GM10248 (cell line): ENCODE data around the gene SEMA4F.

Source experiments
- CTCF ChIA-PET: fragments of 300-600 bp; sonication (Branson Sonifier 250); formaldehyde crosslinking; extraction: SDS; loops from one replicate; lab custom pipeline; 2021; ENCODE audit warnings: antibody characterized with exemption; lab: Yijun Ruan, JAX
- POLR2A ChIA-PET: fragments of 350-650 bp; sonication (Branson Sonifier 250); formaldehyde crosslinking; extraction: SDS; loops from one replicate; lab custom pipeline; 2020; ENCODE audit warnings: antibody characterized with exemption; lab: Yijun Ruan, JAX
- DNase-seq: peaks from one replicate; pipeline ENCODE4 v3.0.0; 2012; ENCODE audit errors: extremely low spot score
- TF ChIP-seq, protein P1 (sequence below): IDR thresholded peaks from 2 replicates; pipeline ENCODE4 v1.5.1; 2012; ENCODE audit warnings: mild to moderate bottlenecking, low read depth; ENCODE audit errors: extremely low read depth, missing control alignments, control extremely low read depth

Gene SEMA4F

DNA sequence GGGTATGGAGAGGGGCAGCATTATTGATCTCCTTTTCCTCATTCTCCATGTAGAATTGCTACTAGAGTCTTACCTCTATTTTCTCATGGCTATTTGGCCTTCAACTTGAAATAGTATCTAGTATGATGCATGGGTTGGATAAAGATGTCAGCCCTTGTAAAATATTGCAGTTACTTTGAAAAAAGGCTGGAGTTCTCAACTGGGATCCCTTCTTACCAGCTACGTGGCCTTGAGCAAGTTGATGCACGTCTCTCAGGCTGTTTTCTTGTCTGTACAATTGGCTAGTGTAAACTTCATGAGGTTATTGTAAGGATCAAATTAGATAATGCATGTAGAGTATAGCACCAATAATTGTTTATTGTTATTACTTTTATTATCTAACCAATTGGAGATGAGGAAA, 50.2 kb downstream of the SEMA4F start:
- TF ChIP-seq, protein P1, sequence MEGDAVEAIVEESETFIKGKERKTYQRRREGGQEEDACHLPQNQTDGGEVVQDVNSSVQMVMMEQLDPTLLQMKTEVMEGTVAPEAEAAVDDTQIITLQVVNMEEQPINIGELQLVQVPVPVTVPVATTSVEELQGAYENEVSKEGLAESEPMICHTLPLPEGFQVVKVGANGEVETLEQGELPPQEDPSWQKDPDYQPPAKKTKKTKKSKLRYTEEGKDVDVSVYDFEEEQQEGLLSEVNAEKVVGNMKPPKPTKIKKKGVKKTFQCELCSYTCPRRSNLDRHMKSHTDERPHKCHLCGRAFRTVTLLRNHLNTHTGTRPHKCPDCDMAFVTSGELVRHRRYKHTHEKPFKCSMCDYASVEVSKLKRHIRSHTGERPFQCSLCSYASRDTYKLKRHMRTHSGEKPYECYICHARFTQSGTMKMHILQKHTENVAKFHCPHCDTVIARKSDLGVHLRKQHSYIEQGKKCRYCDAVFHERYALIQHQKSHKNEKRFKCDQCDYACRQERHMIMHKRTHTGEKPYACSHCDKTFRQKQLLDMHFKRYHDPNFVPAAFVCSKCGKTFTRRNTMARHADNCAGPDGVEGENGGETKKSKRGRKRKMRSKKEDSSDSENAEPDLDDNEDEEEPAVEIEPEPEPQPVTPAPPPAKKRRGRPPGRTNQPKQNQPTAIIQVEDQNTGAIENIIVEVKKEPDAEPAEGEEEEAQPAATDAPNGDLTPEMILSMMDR = no peak
- CTCF ChIA-PET = interaction anchor here (1.1 to 3.4 kb wide), 4 partner anchors 10 to 171 kb away, joined by 5 to 31 read pairs (median 8); no protein-coding TSS in a partner anchor
- DNase-seq = no peak
- POLR2A ChIA-PET = no interaction called here

DNA sequence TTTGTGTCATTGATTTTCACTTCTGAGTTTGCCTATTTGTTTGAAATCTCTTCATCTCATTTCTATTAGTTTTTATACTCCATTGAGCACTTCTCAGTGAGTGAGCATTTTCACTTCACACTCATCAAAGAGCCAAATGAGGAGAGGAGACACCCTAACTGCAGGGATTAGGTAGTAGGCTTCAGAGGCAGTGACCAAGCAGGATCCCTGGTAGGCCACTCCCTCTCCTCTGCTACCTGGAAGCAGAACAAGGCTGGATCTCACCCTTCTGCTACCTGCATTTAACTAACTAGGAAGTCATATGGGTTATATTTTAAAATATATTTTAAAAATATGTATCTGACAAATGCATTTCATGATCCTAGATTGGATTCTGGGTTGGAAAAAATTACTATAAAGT, 52.7 kb downstream of the SEMA4F start:
- CTCF ChIA-PET = interaction anchor here (1.9 kb wide), 1 partner anchor 9 kb away, joined by 7 read pairs; no protein-coding TSS in a partner anchor
- no peak for DNase-seq
- POLR2A ChIA-PET = no interaction called here
- TF ChIP-seq, protein P1 = no peak

DNA sequence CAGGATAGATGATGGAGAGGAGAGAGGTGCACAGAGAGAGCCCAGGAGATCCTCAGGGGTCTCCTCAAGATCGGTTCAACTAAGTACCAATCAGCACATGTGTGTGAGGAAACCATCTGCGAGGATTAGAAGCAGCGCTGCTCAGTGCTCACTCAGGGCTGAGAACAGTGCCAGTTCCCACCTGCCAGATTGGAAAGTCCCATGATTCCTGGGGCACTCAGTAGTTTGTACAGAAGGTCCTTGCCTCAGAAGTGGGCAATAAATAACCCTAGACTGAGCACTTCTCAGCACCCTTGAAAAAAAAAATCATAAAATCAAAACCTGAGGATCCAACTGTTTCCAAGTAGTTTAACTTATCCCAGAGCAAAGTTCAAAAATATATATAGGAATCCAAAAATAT, 53.8 kb downstream of the SEMA4F start:
- POLR2A ChIA-PET = no interaction called here
- TF ChIP-seq, protein P1 = no peak
- no peak for DNase-seq
- CTCF ChIA-PET = no interaction called here

DNA sequence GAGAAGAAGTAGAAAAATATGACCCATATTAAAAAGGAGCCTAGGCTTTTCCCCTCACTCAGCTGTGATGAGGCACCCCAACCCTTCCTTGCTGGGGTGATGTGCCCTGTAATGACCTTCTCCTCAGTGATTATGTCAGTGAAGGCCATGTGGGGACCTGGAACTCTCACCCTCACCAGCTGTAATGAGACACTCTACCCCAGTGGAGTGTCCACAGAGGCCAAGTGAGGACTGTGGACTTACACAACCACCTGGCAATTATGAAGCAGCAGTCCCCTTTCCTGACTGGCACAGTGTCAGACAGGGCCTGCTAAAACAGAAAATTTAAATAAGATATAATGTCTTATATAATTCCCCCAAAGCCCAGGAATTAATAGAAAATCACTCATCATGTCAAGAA, 54.2 kb downstream of the SEMA4F start:
- DNase-seq = no peak
- TF ChIP-seq, protein P1 = no peak
- ChIA-PET CTCF (interaction anchor here (2.0 kb wide), 1 partner anchor 169 kb away, joined by 6 read pairs; no protein-coding TSS in a partner anchor), POLR2A (no interaction called here)

DNA sequence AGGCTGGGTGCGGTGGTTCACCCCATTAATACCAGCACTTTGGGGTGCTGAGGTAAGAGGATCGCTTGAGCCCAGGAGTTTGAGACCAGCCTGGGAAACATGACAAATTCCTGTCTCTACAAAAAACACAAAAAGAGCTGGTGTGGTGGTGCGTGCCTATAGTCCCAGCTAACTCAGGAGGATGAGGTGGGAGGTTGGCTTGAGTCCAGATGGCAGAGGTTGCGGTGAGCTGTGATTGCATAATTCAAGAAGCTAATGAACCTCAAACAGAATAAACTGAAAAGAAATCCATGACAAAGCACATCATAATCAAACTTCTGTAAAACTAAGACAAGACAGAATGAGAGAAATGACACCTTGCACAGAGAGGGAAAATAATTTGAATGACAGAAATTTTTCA, 54.8 kb downstream of the SEMA4F start:
- ChIA-PET CTCF (interaction anchor here (0.7 to 2.0 kb wide), 3 partner anchors 56 to 168 kb away, joined by 3 to 6 read pairs (median 6); no protein-coding TSS in a partner anchor), POLR2A (no interaction called here)
- DNase-seq = no peak
- TF ChIP-seq, protein P1 = no peak

DNA sequence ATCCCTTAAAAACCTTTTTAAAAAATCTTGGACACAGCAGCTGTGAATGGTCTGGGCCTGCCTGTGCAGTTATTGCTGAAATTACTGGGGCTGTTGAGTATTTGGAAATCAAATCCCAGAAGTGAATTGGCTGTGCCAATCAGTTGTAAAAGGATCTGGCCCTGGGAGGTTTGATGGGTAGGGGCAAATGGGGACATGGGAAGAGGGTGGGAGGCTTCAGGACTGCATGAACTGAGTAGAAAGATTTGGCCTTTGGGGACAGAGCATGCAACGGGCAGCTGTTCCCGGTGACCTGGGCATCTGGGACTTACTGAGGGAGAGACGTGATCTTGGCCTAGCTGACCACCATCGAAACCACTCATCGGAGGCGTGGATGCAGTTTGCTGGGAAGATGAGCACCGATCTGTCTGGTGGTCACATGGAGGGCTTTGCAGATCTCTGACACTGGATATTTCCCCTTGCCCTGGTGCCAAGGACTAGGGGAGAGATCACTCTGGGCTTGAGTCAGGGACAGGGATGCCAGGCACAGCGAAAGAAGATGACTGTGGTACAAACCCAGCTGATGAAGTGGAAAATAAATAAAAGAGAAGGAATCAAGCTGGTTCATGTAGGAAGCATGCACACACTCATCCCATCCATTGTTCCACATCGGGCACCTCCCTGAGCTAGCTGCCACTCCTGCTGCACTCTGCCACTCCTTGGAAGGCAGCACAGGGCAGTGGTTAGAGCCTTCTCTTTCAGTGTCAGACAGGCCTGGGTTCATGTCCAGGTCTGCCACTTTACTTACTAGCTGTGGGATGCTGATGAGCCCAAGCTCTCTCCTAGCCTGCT, 58.4 kb downstream of the SEMA4F start:
- CTCF ChIA-PET = interaction anchor here (1.0 to 8.0 kb wide), 8 partner anchors 10 to 897 kb away, joined by 3 to 114 read pairs (median 5); partner anchors contain the start of gene SEMA4F
- POLR2A ChIA-PET = no interaction called here
- DNase-seq = no peak
- TF ChIP-seq, protein P1 = no peak
